ENCODE results near the gene SPTB. TPM values are rescaled to one million over a fixed set of nuclear protein-coding genes. Genes with fewer than 3 reads are reported as not detected.

Gene SPTB
- total RNA-seq, 1 donor from 2014 or later, result 0.98 TPM

- no peak overlapping the region for H3K4me3 ChIP-seq
- no peaks in the 10 kb centered on the region for H3K36me3 ChIP-seq
- peaks cover 49% of the 10 kb centered on the region for H3K4me1 ChIP-seq
- intact Hi-C loops (cut with DNase I), result no loop called here
- no peak for DNase-seq (ENCODE audit: extremely low spot score in 2 of 2)
- H3K9me3 ChIP-seq, result no peaks in the 10 kb centered on the region
- no peaks in the 10 kb centered on the region for H3K27me3 ChIP-seq
- no peak for TF ChIP-seq CTCF (IDR thresholded peaks at IDR 0.05)
- no peak for TF ChIP-seq POLR2A (IDR thresholded peaks at IDR 0.05)
- no peak for TF ChIP-seq POLR2AphosphoS5 (IDR thresholded peaks at IDR 0.05; ENCODE audit: insufficient read depth in 1 of 2, low read depth in 1 of 2)
- peak overlapping the region; percentile 21 for H3K27ac ChIP-seq
These were observed 120.8 kb downstream of the SPTB start for GRCh38 chr14:64758691-64759554.

DNA sequence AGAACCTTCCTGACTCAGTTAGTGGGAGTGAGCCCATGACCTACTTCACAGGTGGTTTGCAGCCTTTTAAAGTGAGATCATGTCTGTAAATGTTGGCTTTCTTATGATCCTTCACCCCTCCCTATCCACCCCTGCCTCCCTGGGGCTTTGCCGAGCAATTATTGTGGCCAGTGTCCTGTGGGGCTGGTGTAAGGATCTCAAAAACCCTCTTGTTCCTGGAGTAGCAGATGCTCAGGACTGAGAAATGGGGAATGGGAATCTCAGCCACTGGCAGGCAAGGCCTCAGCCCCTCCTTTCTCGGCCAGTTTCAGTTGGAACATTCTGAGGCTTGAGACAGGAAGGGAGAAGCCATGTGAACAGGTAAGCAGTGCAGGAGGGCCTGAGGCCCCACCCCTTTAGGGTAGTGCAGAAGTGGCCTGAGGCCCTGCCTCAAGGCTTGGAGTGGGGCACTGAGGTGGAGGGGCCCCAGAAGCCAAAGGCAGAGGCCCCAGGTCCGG, 121.6 kb downstream of the SPTB start:
- H3K9me3 ChIP-seq, result no peaks in the 10 kb centered on the region
- intact Hi-C loops (cut with DNase I), result no loop called here
- H3K27ac ChIP-seq, result peak overlapping the region; percentile 21
- TF ChIP-seq POLR2A (IDR thresholded peaks at IDR 0.05), result no peak
- no peak for TF ChIP-seq POLR2AphosphoS5 (IDR thresholded peaks at IDR 0.05; ENCODE audit: insufficient read depth in 1 of 2, low read depth in 1 of 2)
- peaks cover 43% of the 10 kb centered on the region for H3K4me1 ChIP-seq
- H3K4me3 ChIP-seq, result no peak overlapping the region
- DNase-seq (ENCODE audit: extremely low spot score in 2 of 2), result no peak
- no peaks in the 10 kb centered on the region for H3K36me3 ChIP-seq
- no peaks in the 10 kb centered on the region for H3K27me3 ChIP-seq

GRCh38 chr14:64757601-64758000, 122.1 kb downstream of the SPTB start:
- Histone ChIP-seq H3K4me1 (peaks cover 38% of the 10 kb centered on the region), H3K9me3 (no peaks in the 10 kb centered on the region), H3K27me3 (no peaks in the 10 kb centered on the region), H3K4me3 (no peak overlapping the region), H3K27ac (no peak overlapping the region), H3K36me3 (no peaks in the 10 kb centered on the region)
- intact Hi-C loops (cut with DNase I), result no loop called here
- TF ChIP-seq POLR2AphosphoS5 (IDR thresholded peaks at IDR 0.05; ENCODE audit: insufficient read depth in 1 of 2, low read depth in 1 of 2), result no peak
- TF ChIP-seq POLR2A (IDR thresholded peaks at IDR 0.05), result no peak
- no peak for TF ChIP-seq CTCF (IDR thresholded peaks at IDR 0.05)
- no peak for DNase-seq (ENCODE audit: extremely low spot score in 2 of 2)

DNA sequence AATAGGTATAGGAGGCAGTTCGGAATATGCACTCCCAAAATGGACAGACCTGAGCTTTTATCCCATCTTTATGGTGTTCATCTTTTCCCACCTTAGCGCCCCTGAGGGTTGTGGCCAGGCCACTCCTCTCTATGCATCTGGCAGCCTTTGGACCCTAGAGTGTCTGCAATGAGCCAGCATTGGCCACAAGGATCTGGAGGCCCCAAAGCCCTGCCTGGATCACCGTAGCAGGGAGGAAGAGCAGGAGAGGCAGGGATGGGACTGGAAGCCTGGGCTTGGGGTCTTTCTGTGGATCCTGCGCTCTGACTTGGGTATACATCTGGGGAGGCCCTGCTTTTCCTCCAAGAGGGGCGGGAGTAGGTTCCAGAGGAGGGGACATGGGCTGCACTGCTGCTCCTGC, 123.0 kb downstream of the SPTB start:
- intact Hi-C loops (cut with DNase I), result no loop called here
- no peak overlapping the region for H3K27ac ChIP-seq
- H3K27me3 ChIP-seq, result no peaks in the 10 kb centered on the region
- no peaks in the 10 kb centered on the region for H3K36me3 ChIP-seq
- H3K4me3 ChIP-seq, result no peak overlapping the region
- TF ChIP-seq POLR2AphosphoS5 (IDR thresholded peaks at IDR 0.05; ENCODE audit: insufficient read depth in 1 of 2, low read depth in 1 of 2), result no peak
- H3K9me3 ChIP-seq, result no peaks in the 10 kb centered on the region
- DNase-seq (ENCODE audit: extremely low spot score in 2 of 2), result no peak
- H3K4me1 ChIP-seq, result peaks cover 29% of the 10 kb centered on the region

GRCh38 chr14:64755781-64756221, 123.9 kb downstream of the SPTB start:
- intact Hi-C loops (cut with DNase I), result no loop called here
- Histone ChIP-seq H3K27me3 (no peaks in the 10 kb centered on the region), H3K4me1 (peaks cover 20% of the 10 kb centered on the region), H3K4me3 (no peak overlapping the region), H3K36me3 (no peaks in the 10 kb centered on the region), H3K27ac (no peak overlapping the region), H3K9me3 (no peaks in the 10 kb centered on the region)
- no peak for DNase-seq (ENCODE audit: extremely low spot score in 2 of 2)
- TF ChIP-seq POLR2AphosphoS5 (IDR thresholded peaks at IDR 0.05; ENCODE audit: insufficient read depth in 1 of 2, low read depth in 1 of 2), result peak in 1 of 2 donors; percentile 76
- TF ChIP-seq POLR2A (IDR thresholded peaks at IDR 0.05), result no peak
- TF ChIP-seq CTCF (IDR thresholded peaks at IDR 0.05), result no peak

DNA sequence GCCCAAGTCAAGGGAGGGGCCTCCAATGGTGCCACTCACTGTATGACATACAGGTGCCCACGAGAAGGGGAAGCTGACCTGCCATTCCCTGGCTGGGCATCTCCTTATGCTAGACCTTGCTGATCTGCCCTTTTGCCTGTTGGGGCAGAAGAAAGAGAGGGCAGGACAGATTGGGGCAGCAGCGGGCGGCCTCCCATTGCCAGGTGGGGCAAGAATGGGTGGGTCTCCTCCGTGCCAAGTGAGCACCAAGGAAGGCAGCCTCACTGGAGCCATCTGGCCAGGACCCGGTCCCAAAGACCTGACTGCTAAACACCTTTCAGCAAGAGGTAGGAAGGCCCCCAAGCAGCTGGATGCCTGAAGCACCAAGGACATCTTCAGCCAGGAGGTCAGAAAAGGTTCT, 125.0 kb downstream of the SPTB start:
- TF ChIP-seq CTCF (IDR thresholded peaks at IDR 0.05), result no peak
- no peak overlapping the region for H3K27ac ChIP-seq
- intact Hi-C loops (cut with DNase I), result no loop called here
- no peaks in the 10 kb centered on the region for H3K36me3 ChIP-seq
- no peak for DNase-seq (ENCODE audit: extremely low spot score in 2 of 2)
- no peak overlapping the region for H3K4me3 ChIP-seq
- H3K27me3 ChIP-seq, result no peaks in the 10 kb centered on the region
- no peaks in the 10 kb centered on the region for H3K9me3 ChIP-seq
- H3K4me1 ChIP-seq, result peaks cover 20% of the 10 kb centered on the region
